GM19023 (cell line): ENCODE data around the gene SF3A1.

Experiments used
- ATAC-seq: cut with Tn5 transposase; IDR thresholded peaks from one replicate; pipeline ENCODE4 v1.9.1; 2021; ENCODE audit warnings: mild to moderate bottlenecking, moderate library complexity; ENCODE audit not compliant: unreplicated experiment

The SF3A1 gene

GRCh38 chr22:30305906-30306626 lies 50.6 kb downstream of the SF3A1 start:
- ATAC-seq: no peak

- peak; percentile 40 for ATAC-seq
Measured at GRCh38 chr22:30305519-30305905, 51.2 kb downstream of the SF3A1 start.

- no peak for ATAC-seq
Measured at GRCh38 chr22:30304495-30305244, 52.0 kb downstream of the SF3A1 start.

- no peak for ATAC-seq
Measured at GRCh38 chr22:30302810-30303138, 53.9 kb downstream of the SF3A1 start.

- ATAC-seq: no peak
Measured at GRCh38 chr22:30301995-30302809, 54.5 kb downstream of the SF3A1 start.

GRCh38 chr22:30299322-30299721 lies 57.4 kb downstream of the SF3A1 start:
- no peak for ATAC-seq

GRCh38 chr22:30297991-30298701 lies 58.5 kb downstream of the SF3A1 start:
- no peak for ATAC-seq

- no peak for ATAC-seq
Measured at GRCh38 chr22:30297276-30297990, 59.3 kb downstream of the SF3A1 start.

- ATAC-seq: no peak
Measured at GRCh38 chr22:30296833-30297232, 59.9 kb downstream of the SF3A1 start.

GRCh38 chr22:30296324-30296723 lies 60.4 kb downstream of the SF3A1 start:
- ATAC-seq: no peak

- ATAC-seq: no peak
Measured at GRCh38 chr22:30295576-30295975, 61.1 kb downstream of the SF3A1 start.

- ATAC-seq: no peak
Measured at GRCh38 chr22:30294830-30295229, 61.9 kb downstream of the SF3A1 start.

GRCh38 chr22:30294066-30294465 lies 62.6 kb downstream of the SF3A1 start:
- no peak for ATAC-seq

GRCh38 chr22:30293026-30293425 lies 63.7 kb downstream of the SF3A1 start:
- no peak for ATAC-seq

- no peak for ATAC-seq
Measured at GRCh38 chr22:30292069-30292970, 64.4 kb downstream of the SF3A1 start.

- ATAC-seq: no peak
Measured at GRCh38 chr22:30291058-30291892, 65.4 kb downstream of the SF3A1 start.

- ATAC-seq: no peak
Measured at GRCh38 chr22:30290342-30291057, 66.2 kb downstream of the SF3A1 start.

GRCh38 chr22:30289980-30290313 lies 66.7 kb downstream of the SF3A1 start:
- ATAC-seq: peak; percentile 17
